ENCODE results near the gene TBRG1. TPM values are rescaled to one million over a fixed set of nuclear protein-coding genes. Genes with fewer than 3 reads are reported as not detected.

TBRG1 gene
- total RNA-seq, 4 donors from 2014 or later: 15.4 to 31.2 (median 19.8) TPM

DNA sequence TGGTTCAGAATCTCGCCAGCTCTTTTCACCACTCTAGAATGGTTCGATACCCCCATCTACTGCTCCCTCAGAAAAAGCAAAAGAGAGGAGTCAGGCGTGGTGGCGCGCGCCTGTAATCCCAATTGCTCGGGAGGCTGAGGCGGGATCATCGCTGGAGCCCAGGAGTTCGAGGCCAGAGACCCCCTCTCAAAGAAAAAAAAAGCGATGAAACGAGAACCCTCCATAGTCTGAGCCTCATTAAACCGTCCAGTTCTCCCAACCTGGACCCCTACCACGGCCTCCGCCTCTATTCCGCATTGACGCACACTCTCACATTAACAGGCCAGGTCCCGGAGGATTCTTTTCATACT, 51.5 kb downstream of the TBRG1 start:
- H3K4me1 ChIP-seq: peaks cover 7 to 41% (median 17%) of the 10 kb centered on the region in 3 donors
- TF ChIP-seq POLR2A (IDR thresholded peaks at IDR 0.05): no peak
- TF ChIP-seq, protein P1, sequence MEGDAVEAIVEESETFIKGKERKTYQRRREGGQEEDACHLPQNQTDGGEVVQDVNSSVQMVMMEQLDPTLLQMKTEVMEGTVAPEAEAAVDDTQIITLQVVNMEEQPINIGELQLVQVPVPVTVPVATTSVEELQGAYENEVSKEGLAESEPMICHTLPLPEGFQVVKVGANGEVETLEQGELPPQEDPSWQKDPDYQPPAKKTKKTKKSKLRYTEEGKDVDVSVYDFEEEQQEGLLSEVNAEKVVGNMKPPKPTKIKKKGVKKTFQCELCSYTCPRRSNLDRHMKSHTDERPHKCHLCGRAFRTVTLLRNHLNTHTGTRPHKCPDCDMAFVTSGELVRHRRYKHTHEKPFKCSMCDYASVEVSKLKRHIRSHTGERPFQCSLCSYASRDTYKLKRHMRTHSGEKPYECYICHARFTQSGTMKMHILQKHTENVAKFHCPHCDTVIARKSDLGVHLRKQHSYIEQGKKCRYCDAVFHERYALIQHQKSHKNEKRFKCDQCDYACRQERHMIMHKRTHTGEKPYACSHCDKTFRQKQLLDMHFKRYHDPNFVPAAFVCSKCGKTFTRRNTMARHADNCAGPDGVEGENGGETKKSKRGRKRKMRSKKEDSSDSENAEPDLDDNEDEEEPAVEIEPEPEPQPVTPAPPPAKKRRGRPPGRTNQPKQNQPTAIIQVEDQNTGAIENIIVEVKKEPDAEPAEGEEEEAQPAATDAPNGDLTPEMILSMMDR (IDR thresholded peaks at IDR 0.05): no peak
- H3K27ac ChIP-seq: peak overlapping the region; percentile 85 to 91 (median 90)
- no peaks in the 10 kb centered on the region for H3K9me3 ChIP-seq
- intact Hi-C loops (cut with DNase I): loop anchor here (5.0 kb wide), 1 partner anchor 68 kb away; no protein-coding TSS in a partner anchor
- peak overlapping the region; percentile 62 to 86 (median 77) for H3K4me3 ChIP-seq
- WGBS, 2 donors: 40 to 49% methylated on average over 10 to 17 of the region's 18 CpGs
- no peaks in the 10 kb centered on the region for H3K27me3 ChIP-seq
- DNase-seq: no peak
- no peaks in the 10 kb centered on the region for H3K36me3 ChIP-seq

DNA sequence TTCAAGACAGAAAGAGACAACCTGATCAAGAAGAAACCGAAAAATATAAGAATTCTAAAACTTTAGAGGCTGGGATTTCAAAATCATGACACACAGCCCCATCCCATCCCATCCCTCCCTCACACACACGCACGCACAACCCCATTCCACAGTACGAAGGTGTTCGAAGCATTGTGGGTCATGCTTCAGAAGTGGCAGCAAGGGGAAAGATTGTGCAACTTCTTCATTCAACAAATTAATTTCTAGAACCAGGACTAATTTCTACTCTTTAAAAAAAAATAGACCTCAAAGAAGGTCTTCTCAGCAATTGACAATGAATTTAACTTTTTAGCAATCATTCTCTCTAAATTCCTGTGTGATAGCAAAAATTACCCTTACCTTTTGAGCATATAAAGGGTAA, 51.9 kb downstream of the TBRG1 start:
- intact Hi-C loops (cut with DNase I): loop anchor here (5.0 kb wide), 1 partner anchor 68 kb away; no protein-coding TSS in a partner anchor
- H3K4me1 ChIP-seq: peaks cover 7 to 41% (median 17%) of the 10 kb centered on the region in 3 donors
- no peaks in the 10 kb centered on the region for H3K9me3 ChIP-seq
- peak overlapping the region; percentile 62 to 86 (median 77) for H3K4me3 ChIP-seq
- DNase-seq: no peak
- 86 to 90% methylated on average over 5 of the region's 5 CpGs for WGBS, 2 donors
- H3K36me3 ChIP-seq: no peaks in the 10 kb centered on the region
- H3K27me3 ChIP-seq: no peaks in the 10 kb centered on the region
- peak overlapping the region in 2 of 4 donors; percentile 90 to 91 for H3K27ac ChIP-seq
- TF ChIP-seq, protein P1 (IDR thresholded peaks at IDR 0.05): no peak
- no peak for TF ChIP-seq POLR2A (IDR thresholded peaks at IDR 0.05)

DNA sequence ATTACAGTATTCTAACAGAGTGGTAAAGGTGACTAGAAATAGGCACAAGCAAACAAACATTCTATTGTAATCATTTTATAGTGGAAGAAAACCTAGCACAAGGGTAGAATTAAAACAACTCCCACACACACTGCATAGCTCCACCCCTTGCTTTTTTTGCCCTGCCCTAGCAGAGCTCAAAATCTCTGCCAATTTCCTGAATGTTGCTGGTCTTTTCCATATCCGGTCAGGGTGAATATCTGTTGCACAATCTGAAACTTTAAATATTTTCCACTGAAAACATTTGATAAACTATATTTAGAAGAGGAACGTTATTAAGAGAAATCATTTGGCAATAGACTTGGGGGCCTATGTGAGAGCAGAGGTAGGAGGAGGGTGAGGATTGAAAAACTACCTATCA, 53.7 kb downstream of the TBRG1 start:
- TF ChIP-seq, protein P1 (IDR thresholded peaks at IDR 0.05): no peak
- no peak for TF ChIP-seq POLR2A (IDR thresholded peaks at IDR 0.05)
- Histone ChIP-seq H3K4me1 (peaks cover 7 to 36% (median 17%) of the 10 kb centered on the region in 3 donors), H3K27me3 (no peaks in the 10 kb centered on the region), H3K4me3 (no peak overlapping the region), H3K9me3 (no peaks in the 10 kb centered on the region), H3K36me3 (no peaks in the 10 kb centered on the region), H3K27ac (peak overlapping the region in 3 of 4 donors; percentile 49 to 69 (median 63))
- DNase-seq: no peak
- WGBS, 2 donors: 3 to 9% methylated on average over 2 of the region's 2 CpGs
- intact Hi-C loops (cut with DNase I): no loop called here

DNA sequence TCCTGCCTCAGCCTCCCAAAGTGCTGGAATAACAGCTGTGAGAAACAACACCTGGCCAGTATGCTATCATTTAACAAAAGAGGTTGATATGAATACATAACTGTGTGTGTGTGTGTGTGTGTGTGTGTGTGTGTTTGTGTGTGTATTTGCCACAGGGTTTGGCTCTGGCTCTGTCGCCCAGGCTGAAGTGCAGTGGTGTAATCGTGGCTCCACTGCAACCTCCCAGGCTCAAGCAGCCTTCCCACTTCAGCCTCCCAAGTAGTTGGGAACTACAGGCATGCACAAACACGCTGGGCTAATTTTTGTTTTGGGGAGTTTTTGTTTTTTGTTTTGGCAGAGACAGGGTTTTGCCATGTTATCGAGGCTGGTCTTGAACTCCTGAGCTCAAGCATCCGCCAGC, 55.8 kb downstream of the TBRG1 start:
- Histone ChIP-seq H3K9me3 (peaks cover 0 to 8% (median 7%) of the 10 kb centered on the region in 3 donors), H3K27me3 (no peaks in the 10 kb centered on the region), H3K4me1 (peaks cover 5 to 22% (median 6%) of the 10 kb centered on the region in 3 donors), H3K27ac (no peak overlapping the region), H3K4me3 (no peak overlapping the region), H3K36me3 (no peaks in the 10 kb centered on the region)
- TF ChIP-seq, protein P1 (IDR thresholded peaks at IDR 0.05): no peak
- TF ChIP-seq POLR2A (IDR thresholded peaks at IDR 0.05): no peak
- intact Hi-C loops (cut with DNase I): no loop called here
- no peak for DNase-seq
- 68 to 79% methylated on average over 5 of the region's 5 CpGs for WGBS, 2 donors

DNA sequence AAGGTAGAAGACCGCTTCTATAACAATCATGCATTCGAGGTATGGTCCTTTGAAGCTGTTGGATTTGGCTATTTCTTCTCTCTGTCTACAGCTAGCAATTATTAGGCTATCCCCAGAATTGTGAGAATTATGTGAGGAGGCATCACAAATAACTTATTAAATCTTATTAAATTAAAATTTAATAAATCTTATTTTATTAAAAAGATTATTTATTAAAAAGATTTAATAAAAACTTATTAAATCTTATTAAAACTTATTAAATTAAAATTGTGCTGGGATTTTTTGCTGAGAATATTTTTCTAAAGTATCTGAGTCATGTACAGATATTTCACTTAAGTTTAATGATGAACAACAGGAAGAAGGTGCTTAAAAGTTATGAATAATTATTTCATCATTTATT, 58.8 kb downstream of the TBRG1 start:
- intact Hi-C loops (cut with DNase I): no loop called here
- Histone ChIP-seq H3K9me3 (peaks cover 0 to 8% (median 7%) of the 10 kb centered on the region in 3 donors), H3K36me3 (no peaks in the 10 kb centered on the region), H3K27ac (no peak overlapping the region), H3K4me3 (no peak overlapping the region), H3K4me1 (peaks cover 0 to 4% (median 0%) of the 10 kb centered on the region in 3 donors), H3K27me3 (no peaks in the 10 kb centered on the region)
- no peak for DNase-seq
- TF ChIP-seq, protein P1 (IDR thresholded peaks at IDR 0.05): no peak
- no peak for TF ChIP-seq POLR2A (IDR thresholded peaks at IDR 0.05)
- WGBS, 2 donors: 92 to 93% methylated on average over 2 of the region's 2 CpGs
